GM10847 (cell line): Measurements from ENCODE around the gene WHRN.

Source experiments
- POLR2A ChIP-seq: IDR thresholded peaks from 2 replicates; pipeline ENCODE4 v1.6.1; 2011; ENCODE audit not compliant: insufficient read length; ENCODE audit errors: extremely low read depth

Gene WHRN

DNA sequence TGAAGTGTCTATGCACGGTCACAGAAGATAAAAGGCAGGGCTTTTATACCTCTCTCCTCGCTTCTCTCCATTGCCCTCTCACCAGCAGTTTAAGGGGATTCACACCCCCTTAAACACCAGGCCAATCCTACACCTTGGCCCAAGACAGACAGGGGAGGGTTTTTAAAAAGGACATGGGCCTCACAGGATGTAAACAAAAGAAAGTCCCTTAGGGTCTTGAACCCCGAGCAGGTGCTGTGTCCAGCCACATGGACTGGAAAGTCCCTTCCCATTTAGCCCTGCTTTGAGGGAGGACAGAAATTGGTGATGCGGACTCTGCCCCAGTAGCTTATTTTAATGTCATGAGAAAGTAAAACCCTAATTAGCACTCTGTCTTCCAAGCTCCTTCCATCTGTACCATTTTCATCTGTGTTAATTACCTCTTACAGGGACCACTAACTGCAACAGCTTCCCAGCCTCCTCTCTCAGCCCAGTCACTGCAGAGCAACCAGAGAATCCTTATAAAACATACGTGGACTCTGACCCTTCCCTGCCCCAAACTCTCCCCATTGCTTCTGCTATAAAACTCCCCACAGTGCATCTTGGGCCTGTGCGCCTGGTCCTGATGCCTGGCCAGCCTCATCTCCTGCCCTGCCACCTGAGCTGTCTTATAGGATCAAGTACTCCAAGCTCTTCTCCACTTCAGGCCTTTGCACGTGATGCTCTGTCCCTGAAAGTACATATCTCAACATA lies 16.7 kb downstream of the WHRN start:
- TF ChIP-seq POLR2A: no peak

- TF ChIP-seq POLR2A: no peak
Observed at GRCh38 chr9:114487607-114488300, 17.5 kb downstream of the WHRN start.

GRCh38 chr9:114486205-114486963 lies 18.9 kb downstream of the WHRN start:
- no peak for TF ChIP-seq POLR2A

DNA sequence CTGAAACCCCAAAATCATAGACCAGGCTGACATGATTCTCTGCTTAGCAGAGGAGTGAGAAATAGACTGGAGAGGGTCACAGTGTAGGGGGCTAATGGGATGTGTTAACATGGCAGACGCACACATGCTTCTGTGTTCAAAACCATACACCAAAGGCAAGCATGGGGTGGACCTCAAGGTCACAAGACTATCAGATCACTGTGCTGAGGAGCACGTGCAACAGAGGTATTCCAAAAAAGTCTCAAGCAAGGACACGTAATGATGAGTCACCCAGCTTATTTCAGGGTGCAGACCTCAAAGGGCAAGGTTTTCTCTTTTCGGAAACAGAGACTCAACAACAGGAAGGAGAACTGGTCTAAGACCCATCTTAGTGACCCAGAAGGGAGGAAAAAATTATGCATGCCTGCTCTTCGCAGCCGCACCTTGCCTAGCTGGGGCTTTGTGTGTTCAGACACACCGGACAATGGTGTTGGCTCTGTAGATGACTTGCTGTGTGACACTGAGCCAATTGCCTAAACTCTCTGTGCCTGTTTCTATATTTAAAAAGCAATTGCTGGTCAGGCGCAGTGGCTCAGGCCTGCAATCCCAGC lies 20.3 kb downstream of the WHRN start:
- no peak for TF ChIP-seq POLR2A

DNA sequence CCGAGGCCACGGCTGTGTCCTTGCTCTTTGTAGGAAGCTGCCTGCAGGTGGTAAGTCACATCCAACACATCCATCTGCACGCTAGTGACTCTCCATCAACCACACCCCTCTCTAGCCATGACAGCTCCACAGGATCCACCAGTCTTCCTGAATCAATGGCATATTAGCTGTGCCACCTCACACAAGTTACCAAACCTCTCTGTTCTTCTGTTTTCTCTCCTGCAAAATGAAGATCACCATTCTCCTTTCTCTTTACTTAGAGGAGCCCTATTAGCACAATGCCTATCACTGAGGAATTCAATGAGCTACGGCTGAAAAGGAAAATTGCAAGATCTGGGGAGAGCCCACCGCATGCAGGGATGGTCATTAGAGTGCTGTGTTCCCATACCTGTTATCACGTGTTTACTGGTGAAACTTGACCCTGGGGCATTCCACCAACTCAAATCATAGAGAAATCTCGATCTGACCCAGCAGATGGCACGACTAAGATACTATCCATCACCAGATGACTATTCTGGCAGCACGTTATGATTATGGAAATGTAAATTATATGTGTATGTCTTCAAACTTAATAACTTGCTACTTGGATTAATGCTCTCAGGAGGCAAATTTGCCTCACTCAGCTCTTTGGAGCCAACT lies 20.9 kb downstream of the WHRN start:
- TF ChIP-seq POLR2A: no peak

DNA sequence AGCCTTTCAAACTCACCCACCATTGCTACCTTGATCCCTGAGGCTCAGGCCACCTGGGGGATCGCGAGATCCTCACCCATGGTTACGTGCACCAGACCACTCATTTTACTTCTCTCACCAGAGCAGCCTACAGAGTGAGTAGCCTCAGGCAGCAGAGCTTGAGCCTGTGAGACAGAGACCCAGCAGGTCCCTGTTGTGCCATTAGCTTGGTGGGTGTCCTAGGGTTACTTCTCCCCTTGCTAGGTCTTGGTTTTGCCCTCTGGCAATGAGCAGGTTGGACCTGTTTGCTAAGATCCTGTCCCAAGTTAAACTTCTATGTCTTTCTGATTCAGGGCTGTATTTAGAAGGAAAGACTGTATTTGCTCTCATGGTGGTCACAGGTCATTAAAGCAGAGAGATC lies 21.8 kb downstream of the WHRN start:
- no peak for TF ChIP-seq POLR2A

DNA sequence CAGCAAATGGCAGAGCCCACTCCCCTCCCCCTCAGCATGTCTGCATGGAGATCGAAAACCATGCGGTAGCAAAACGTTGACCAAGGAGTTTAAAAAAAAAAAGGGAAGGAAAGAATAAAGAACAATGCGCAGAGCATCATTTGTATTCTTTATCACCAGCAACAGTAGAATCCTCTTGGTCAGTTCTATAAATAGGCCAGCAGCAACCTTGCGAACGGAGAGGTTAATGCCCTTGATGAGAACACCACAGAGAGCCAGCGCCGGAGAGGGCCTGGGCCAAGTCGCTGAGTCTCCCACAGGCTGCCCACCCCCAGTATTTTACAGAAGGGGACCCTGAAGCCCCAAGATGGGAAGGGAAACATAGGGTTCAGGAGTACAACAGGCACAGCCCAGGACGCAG lies 22.7 kb downstream of the WHRN start:
- no peak for TF ChIP-seq POLR2A

- TF ChIP-seq POLR2A: no peak
Observed at GRCh38 chr9:114481789-114482188, 23.5 kb downstream of the WHRN start.

GRCh38 chr9:114480746-114481435 lies 24.4 kb downstream of the WHRN start:
- TF ChIP-seq POLR2A: no peak

GRCh38 chr9:114478871-114479270 lies 26.4 kb downstream of the WHRN start:
- TF ChIP-seq POLR2A: no peak

GRCh38 chr9:114478459-114478858 lies 26.8 kb downstream of the WHRN start:
- no peak for TF ChIP-seq POLR2A

DNA sequence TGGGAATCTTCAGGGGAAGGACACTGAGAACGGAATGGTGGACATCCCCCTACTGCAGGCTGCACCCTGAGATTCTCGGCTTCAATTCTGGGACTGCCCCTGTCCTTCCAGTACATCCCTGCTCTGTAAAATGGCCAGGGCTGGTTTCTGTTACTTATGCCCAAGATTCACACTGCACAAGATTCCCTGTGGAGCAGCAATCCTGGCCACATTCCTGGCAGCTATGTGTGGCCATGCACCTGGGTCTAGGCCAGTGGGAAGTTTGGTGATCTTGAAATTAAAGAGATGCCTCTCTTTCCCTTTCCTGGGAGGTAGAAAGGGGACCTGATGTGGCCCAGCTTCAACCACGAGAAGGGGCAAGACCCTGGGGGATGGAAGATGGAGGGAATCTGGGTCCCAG lies 27.6 kb downstream of the WHRN start:
- TF ChIP-seq POLR2A: no peak

DNA sequence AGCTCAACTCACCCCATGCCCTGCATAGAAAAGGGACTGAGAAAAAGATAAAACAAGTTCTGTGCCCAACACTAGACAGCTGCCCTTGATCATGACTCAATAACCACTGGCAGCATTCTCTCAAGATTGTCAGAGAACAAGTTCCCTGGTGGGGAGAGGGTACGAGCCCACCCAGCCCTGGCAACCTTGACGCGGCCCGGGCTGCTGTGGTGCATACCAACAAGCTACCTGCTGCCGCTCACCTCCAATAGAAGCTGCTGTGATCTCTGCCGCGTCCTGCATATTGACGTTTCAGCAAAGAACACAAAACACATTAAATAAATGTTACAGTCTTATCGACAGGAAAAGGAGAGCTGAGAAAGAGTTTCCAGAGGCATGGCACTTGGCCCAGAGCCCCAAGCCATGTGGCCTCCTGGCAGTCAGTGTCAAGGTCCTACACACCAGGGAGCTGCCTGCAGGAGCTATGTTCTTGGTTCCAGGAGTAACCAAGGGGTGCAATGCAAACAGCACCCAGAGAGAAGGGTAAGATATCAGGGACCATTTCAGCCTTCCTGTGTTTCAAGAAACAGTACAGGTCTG lies 28.3 kb downstream of the WHRN start:
- TF ChIP-seq POLR2A: no peak

- TF ChIP-seq POLR2A: no peak
Observed at GRCh38 chr9:114475412-114476135, 29.7 kb downstream of the WHRN start.

DNA sequence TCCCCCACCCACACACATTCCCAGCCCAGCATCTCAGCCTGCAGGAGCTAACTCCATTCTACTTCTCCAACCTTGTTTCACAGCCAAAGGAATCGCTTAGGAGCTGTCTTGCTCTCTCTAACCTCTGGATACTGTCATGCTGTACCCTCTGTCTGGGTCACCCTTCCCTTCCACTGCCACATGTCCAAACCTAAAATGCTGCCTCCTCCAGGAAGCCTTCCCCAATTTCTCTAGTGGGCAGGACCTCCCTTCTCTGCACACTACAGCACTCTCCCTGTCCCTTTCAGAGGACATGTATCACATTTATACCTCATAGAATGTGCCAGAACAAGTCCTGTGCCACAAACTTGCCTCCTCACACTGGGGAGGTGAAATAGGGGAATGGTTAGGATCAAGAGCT lies 30.8 kb downstream of the WHRN start:
- TF ChIP-seq POLR2A: no peak
